Activated T-cell treated with anti-CD3 and anti-CD28 coated beads for 4 hours (primary cell): Measurements from ENCODE around the gene TET2.

Experiments used
- DNase-seq: peaks from one replicate; pipeline ENCODE4 v3.0.0-alpha.2; 2020

Gene TET2

DNA sequence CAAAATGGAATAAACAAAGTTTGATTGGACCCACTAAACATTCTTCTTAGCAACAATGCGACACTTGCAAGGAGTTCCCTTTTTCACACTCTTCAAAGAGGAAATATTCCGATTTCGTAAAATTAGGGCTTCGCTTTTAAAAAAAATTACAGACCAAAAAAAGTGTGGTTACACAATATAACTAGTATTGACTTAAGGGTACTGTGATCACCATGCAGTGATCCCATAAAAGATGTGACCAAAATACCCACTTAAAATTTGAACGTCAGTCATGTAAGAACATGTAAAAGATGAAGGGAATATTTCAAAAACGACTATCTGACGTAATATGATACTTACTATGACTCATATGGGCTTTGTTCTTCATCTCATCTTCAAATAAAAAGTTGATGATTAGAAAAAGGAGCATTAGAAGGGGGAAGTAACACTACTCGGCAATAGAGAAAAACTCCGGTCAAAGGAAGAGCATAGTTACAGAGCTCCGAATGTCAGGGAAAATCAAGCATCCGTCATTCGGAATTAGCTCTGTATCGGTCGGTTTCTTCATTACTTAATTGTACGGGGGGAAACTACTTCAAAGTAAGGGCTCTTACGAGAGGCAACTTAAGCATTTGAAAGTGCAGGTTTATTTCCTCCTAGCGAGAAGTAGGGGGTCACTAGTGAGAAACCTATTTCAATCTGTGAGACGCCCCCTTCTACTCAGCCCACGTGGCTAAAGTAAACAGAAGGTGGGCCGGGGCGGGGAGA lies 1.3 kb upstream of the TET2 start:
- no peak for DNase-seq

DNA sequence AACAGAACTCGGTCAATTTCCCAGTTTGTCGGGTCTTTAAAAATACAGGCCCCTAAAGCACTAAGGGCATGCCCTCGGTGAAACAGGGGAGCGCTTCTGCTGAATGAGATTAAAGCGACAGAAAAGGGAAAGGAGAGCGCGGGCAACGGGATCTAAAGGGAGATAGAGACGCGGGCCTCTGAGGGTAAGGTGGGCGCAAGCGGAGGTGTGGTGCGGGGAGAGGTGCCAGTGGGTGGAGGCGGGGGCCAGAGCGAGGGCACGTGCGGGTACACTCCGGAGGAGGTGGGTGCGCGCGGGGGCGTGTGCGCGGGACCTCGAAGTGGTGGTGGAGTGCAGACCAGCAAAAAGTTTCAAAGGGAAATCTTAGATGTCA lies 787 bp upstream of the TET2 start:
- DNase-seq, result peak; percentile 35

DNA sequence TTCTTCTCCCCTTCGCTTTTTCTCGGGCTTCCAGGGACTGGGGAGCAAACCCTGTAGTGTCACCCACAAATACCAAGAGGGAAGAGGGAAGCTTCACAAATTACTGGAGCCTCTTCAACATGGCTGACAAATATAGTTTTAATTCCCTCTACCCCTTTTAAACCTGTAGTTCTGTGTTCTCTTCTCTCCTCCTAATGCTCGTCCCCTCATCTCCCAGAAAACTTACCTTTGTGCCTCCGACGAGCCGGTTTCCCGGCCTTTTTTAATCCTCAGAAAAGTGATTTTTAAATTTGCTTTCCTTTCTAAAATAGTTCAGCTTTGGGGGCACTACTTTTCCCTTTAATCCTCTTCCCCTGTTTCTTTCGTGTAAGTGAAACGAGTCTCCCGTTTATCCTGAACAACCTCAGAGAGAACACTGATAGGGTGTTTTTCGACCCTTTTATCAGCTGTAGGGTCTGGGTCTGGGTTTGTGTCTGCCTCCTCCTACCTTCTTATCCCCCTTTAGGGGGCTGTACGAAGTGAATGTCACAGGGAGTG lies 408 bp downstream of the TET2 start:
- DNase-seq, result no peak

DNA sequence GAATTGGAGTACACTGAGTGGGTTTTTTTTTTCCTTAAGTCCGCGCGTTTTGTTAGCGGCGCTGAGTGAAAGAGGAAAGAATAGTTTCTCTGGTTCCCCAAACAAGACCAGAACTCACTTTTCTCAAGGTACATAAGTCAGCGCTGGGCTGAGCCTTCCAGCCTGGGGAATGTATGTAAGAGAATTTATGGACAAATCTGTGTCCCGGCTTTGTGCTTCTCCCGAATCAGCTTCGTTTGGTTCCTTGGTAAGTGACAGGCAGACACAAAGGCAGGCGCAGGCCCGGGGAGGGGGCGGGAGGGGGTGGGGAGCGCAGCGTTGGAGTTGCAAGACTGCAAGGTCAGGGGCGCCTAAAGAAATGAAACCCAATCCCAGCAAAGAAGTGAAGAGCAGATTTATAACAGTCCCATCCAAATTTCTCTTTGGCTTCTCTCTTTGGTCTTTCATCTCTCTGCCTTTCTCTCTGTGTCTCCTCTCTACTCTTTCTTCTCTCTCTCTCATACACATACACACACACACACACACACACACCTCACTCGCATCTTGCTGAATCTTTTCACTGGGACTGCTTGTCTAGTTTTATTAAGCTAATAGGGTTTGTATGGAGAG lies 981 bp downstream of the TET2 start:
- DNase-seq, result no peak

DNA sequence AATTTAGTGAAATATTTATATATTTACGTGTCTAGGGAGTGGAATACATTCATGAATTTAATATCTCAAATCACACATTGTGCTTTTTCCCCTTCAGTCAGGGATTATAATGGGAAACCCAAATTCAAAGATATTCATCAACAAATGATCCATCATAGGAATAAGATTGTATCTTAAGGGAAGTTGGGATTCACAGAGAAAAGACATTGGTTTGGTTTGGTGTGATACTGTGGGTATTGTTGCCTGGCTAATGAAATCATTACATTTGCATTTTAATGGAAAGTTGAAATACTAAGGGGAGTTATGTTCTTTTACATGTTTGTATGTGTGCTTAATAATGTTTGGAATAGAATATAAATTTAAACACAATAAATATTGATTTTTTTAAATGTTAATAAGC lies 1.7 kb downstream of the TET2 start:
- no peak for DNase-seq

DNA sequence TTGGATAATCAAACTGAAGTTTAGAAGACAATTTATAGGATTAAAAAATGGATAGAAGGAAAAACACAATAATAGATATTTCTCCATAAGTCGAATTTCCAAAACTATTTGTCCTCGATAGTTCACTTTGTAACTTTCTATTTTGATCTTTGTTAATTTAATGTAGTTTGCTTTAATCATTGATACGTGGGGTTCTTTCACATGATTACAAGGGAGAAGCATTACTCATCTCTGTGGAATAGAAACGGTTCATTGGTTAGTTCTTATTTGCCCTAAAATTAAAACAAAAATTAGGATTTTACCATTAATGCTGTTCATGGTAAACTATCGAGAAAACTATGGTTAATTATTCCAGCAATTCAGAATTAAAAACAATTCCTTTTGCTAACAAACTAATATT lies 2.1 kb downstream of the TET2 start:
- no peak for DNase-seq

DNA sequence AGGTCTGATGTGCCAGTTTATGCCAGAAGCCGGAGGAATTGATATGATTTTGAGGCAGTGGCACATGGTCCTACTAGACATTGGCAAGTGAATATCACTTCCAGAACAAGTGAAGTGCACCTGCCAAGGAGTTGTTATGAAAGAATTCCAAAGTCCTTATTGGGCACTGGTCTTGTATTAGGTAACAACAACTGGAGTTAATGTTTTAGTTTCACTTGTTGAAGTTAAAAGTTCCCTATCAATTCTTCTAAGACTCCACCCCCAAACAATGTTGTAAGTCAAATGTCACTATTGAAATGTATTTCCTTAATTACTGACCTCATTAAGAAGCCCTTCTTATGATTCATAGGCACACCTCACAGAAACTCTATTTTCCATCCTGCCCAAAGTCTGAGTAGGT lies 3.1 kb downstream of the TET2 start:
- DNase-seq, result no peak

DNA sequence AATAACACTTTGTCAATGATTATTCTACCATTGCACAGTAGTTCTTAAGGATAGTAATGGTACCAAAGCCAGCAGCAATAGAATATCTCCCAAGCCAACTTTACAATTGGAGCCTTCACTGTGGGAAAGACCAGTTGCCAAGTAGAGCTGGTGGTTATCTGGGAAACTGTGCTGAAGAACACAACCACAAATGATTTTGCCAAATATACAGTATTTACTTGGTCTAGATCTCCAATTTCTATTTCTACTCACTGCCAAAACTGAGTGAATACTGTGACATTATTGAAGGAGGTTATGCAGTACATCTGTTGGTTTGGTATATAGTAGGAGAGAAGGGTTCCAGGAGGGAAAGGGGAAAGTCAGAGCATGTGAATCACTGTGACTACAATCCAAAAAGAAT lies 3.8 kb downstream of the TET2 start:
- no peak for DNase-seq

DNA sequence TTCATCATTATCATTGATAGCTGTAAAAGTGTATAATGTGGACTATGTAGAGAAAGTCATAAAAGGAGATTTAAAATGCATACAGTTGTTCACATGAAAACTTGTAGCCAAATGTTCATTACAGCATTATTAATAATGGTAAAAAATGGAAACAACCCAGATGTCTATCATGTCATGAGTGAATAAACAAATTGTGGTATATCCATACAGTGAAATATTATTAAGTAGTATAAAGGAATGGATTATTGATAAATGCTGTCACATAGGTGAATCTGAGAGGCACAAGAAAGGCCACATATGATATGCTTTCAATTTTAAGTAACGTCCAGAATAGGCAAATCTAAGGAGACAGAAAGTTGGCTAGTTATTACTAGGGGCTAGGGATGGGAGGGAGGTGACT lies 7.1 kb downstream of the TET2 start:
- no peak for DNase-seq

DNA sequence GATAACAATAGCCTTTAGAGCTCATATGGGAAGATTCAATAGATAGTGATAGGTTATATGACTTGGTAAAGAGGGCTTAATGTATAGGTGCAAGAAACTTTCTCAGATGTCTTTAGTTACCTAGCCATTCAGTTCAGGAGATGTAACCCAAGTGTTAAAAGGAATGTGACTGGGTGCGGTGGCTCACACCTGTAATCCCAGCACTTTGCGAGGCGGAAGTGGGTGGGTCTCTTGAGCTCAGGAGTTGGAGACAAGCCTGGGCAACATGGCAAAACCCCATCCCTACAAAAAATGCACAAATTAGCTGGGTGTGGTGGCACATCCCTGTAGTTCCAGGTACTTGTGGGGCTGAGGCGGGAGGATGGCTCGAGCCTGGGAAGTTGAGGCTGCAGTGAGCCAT lies 7.9 kb downstream of the TET2 start:
- no peak for DNase-seq

DNA sequence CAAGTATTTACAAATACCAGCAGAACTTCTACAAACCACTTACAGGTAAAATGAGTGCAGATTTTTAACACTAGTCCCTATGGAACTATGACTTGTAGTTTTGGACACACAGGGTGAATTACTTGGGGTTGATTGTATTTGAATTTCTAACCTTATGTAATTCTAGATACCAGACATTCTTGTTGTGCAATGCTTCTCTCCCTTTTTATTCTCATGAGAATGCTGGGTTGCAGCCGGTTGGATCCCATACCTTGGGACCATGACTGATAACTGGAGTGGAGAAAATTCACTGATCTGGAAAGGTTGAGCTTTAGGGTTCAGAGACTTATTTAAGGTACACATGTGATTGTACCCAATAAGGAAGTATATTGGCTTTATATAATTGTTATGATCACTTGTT lies 8.8 kb downstream of the TET2 start:
- DNase-seq, result no peak

DNA sequence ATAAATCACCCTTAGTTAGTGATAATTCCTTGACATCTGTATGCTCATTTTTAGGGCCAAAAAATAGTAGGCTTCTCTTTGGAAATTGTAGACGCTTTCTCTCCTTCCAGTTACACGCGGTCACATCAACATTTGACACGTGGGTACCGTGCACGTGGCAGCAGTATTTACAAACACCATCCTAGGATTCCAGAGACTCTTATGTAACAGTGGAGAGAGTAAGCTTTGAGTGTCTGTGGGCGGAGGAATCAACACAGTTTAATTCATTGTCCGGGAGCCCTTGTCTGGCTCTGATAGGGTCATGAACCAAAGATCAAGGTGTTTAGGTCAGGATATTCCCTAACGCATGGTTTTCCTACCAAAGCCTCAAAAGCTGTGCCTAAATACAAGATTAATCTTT lies 12.2 kb downstream of the TET2 start:
- DNase-seq, result no peak

DNA sequence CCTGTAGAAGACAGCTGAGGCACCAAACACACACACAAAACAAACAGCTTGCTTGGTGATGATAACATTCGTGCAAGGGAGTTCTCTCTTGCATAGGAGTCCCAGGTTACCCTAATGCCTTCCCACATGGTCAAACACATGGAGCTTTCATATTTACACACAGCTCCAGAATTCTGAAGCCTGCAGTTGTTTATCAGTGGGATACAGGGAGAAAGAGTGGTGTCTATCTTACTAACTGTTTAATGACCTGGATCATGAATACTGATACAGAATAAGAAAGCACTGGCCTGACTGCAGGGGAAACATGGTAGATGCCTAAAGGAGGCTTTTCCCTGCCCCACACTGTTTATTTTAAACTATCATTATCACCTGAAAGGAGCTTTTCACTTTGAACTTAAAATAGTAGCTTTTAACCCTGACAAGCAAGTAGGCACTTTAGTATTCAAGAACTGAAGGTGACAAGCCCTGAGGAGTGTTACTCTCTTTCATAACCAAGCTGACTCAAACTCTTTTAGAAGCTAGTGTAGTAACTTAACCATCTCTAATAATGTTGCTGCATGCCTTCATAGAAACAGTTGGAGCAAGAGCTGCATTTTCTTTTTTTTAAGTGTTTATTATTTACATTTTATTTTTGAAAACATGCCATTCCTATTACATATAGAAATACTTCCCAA lies 15.6 kb downstream of the TET2 start:
- DNase-seq, result no peak

DNA sequence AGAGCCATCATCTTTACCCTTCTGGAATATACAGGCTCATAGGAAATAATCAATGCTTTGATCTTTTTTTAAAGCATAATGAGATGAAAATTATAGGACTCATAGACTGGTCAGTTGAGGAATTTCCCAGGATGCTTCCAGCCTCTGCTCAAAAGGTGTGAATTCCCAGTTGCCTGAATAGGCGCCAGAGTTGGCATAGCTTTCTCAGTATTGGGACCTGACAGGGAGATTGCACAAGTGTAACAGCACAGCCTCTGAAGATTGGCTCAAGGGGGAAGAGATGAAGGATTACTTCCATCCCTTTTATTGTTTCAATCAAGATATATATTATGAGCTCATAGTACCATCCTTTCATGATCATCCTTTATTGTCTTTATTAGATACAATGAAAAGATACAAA lies 17.9 kb downstream of the TET2 start:
- DNase-seq, result no peak

DNA sequence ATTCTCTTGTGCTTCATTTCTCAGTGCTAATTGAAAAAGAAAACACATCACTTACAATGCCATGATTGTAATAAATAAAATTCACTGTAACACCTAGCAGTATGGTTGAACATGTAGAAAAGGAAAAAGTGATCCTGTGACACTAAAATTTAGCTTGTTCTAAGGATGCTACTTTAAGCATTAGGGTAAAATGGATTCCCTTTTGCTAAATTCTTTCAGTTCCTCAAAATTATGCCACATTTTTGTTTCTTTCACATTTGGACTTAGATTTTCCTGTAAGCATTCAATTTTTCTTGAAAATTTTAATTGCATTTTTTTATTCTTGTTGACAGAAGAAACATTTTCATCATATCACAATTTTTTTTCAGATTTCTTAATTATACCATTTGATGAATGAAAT lies 19.4 kb downstream of the TET2 start:
- DNase-seq, result no peak

DNA sequence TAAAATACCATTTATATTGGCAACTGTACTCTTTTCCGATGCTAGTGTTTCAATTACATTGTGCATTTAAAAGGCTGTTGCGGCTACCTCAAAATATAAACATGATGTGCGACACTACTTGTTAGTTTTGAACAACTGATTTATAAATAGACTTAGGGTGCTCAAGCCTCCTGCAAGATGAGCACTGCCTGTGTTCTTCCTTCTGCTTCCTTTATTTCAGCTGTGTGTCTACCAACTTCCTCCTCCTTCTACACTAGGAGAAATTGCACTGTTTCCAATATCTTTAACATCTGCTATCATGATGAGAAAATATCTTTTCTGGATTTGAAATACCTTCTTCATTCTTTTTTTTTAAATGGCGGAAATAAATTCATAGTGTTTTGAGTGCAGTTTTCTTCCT lies 24.0 kb downstream of the TET2 start:
- no peak for DNase-seq

DNA sequence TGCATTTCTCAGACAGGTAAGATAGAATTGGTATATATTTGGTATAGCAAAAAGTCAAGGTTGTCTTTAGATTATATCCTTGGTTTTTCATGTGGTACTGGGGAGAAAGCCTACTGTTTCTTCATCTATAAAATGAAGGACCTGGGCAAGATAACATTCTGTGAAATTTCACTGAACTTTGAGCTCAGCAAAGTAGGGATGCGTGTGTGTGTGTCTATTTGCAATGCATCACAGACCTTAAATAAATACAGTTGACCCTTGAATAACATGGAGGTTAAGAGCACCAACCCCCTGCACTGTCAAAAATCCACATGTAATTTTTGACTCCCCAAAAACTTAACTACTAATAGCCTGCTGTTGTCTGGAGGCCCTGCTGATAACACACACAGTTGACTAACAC lies 25.2 kb downstream of the TET2 start:
- no peak for DNase-seq

DNA sequence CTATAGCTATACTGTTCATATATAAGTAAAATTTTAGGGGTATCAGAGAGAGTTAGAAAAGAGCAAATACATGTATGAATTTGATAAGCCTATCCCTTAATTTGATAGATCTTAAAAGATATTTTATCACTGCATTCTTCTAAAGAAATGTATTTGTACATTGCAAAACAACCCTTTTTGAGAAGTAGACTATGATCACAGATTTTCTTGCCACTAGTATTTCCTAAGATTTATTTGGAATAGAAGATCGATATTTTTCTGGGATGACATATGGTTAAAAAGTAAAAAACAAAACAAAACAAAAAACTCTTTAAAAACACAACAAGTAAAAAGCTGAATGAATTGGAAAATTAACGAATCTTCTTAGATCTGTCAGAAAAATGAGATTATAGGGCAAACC lies 27.4 kb downstream of the TET2 start:
- no peak for DNase-seq

DNA sequence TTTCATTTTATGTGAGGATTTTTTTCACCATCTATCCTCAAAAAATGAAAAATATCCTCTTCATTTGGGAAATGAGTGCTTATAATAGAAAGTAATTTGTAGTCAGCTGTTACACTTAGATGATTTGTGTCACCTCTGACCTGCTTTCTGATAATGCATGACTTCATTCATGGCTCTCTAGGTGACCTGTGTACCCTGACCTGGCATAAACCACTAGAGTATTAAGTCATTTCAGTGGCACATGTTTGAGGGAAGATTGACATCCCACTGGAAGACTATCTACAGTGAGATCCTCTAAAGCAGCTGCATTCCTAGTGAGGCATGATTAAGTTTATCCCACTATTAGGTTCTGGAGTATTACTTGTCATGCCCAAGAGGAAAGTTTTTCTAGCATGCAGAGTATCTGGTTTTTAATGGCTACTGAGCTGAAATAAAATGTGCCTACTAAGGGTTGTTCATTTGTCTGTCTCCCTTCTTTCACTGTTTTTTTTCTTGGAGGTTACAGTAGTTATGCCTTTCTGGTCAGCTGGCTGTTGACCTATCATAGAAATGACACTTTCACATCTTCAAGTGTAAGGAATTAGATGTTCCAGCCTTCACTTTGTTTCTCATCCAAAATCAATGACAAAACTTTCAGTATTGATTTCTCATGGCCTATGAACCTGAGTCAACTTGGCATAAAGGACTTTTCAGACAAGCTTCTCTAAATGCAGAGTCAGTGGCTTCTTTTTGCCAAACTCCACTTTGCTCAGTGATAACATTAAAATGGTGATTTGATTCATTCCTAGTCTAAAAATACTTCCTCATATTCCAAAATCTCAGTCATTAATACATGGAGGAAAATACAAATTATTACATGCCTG lies 33.1 kb downstream of the TET2 start:
- no peak for DNase-seq

DNA sequence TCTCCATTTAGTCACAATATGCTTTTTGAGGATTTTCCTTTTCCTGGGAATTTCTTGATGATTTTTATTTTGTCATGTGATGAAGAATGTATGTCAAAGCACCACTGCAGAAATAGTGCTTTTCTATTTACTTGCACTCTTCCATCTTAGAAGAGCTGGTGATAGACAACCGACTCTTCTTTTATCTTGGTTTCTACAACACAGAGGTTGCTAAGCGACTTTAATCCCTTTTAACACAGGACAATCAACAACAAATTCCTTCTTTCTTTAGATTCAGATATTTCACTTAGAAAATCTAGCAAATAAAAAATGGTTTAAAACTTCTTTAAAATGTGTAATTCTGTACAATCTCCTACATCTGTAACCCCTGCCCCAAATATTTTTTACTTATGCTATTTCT lies 34.6 kb downstream of the TET2 start:
- no peak for DNase-seq

DNA sequence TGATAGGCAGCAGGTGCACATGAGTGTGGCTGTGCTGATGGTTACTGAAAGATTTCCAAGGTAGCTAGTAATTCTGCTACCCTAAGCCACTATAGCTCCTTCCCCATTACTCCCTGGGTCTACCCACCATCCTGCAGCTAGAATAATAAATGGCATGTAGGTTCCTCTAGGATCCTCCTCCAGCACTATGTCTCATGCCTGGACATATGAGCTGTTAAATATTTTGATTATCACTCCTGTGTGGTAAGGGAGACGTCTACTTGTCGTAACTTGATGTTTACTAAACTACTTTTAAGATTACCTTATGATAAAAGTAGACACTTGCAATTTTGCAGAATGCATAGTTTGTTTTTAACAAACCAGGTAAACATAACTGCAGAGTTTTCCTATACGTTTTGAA lies 35.5 kb downstream of the TET2 start:
- no peak for DNase-seq

DNA sequence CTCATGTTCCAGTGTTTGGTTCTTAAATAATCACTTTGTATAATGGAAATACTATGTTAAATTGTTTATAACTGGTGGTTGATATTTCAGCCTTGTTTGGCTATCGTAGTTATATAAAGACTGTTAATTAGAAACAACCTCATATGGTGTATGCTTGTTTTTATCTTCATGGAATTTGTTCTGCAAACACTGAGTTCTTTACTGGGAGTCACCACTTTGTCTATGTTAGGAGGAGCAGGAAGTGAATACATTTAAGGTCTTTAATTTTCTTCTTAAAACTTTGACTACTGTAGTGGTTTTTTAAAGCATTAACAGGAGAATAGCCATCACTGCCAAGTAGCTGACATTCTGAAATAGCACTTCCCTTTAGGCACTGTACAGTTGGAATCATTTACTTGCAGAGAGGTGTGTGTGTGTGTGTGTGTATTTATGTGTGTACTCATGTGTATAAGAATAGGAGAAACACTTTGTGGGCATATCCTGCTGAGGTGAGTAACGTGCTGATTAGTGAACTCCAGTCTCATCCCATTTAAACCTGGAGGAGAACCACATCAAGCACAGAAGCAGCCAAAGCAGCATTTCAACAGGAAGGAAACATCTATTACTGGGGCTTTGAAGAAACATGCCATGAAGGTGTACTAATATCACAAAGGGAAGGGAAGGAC lies 37.8 kb downstream of the TET2 start:
- no peak for DNase-seq

DNA sequence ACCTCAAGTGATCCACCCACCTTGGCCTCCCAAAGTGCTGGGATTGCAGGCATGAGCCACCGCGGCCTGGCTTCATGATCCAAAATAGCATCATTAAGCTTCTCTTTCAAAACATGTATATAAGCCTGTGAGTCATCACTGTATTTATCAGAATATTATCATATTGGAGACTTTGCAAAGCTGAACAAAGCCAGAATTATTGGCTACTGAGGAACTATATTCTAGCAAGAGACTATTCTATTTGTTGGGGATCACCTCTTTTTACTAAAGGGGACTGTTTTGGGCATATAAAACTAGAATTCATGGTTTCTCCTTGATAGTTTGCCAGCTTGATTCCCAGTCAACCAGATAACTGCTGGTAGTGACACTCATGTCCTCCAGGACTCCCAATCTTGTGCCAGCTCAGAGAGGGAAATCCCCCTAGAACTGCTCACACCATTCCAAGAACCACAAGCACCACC lies 40.1 kb downstream of the TET2 start:
- DNase-seq, result no peak
